Mesothelial cell of epicardium (in vitro differentiated cells): ENCODE measurements around the gene CGB2. TPM values are rescaled to one million over a fixed set of nuclear protein-coding genes. Genes with fewer than 3 reads are reported as not detected.
"Not testable (repeated sequence)": the region's sequence is repeated elsewhere in the genome, so short reads cannot be mapped to it uniquely, and the experiment has no call there.

Experiments used
- DNase-seq, 2 experiments: peaks; one replicate each; pipeline ENCODE4 v3.0.0; 2021; ENCODE audit warnings: low spot score in 2 of 2; ENCODE audit not compliant: unreplicated experiment in 2 of 2
- H3K27ac Mint-ChIP-seq: 2 replicates; pipeline ENCODE4 v1.8.0; 2021; ENCODE audit warnings: mixed read lengths
- H3K27me3 Mint-ChIP-seq: 2 replicates; pipeline ENCODE4 v1.8.0; 2021; ENCODE audit warnings: low read depth, mixed read lengths
- H3K36me3 Mint-ChIP-seq: 2 replicates; pipeline ENCODE4 v1.8.0; 2021; ENCODE audit warnings: mixed read lengths
- H3K4me1 Mint-ChIP-seq: 2 replicates; pipeline ENCODE4 v1.8.0; 2021; ENCODE audit warnings: mixed read lengths
- H3K4me3 Mint-ChIP-seq: 2 replicates; pipeline ENCODE4 v1.8.0; 2021; ENCODE audit warnings: mild to moderate bottlenecking, moderate library complexity, mixed read lengths
- H3K9me3 Mint-ChIP-seq: 2 replicates; pipeline ENCODE4 v1.8.0; 2021; ENCODE audit warnings: mixed read lengths
- total RNA-seq: library from RNA; stranded (reverse); gene quantifications from 3 replicates; pipeline ENCODE4 v1.2.1, GENCODE V29; 2021
- TF ChIP-seq, protein P1 (sequence below): fragments of 200-600 bp; sonication (generic); IDR thresholded peaks from one replicate; pipeline ENCODE4 v1.5.0; 2021; ENCODE audit warnings: antibody characterized with exemption; ENCODE audit not compliant: unreplicated experiment

Gene CGB2
- total RNA-seq, 1 donor from 2014 or later: 4.7 TPM

DNA sequence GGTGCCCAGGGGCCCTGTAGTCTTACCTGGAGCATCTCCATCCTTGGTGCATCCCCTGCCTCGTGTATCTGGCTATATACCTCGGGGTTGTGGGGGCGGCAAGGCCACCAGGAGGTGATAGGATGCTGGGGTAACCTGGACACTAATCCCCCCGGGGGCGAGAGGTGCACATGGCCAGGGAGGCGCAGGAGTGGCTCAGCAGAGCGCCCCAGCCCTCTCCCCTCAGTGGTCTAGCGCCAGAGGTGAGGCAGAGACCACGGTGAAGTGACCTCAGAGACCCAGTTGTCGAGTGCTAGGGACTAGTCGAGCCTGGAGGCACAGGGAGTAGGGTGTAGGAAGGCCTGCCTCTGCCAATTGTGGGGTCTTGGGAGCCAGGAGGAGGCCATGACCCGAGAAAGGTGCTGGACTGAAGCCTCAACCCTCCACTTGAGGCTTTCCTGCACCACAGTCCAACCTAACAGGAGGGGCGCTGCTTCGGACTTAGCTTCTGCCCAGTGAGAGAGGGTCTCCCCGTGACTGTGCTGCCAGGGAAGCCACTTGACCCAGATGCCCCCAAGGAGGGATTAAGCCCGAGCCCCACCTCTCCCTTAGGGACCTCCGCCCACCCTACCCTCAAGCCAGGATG is 14.5 kb upstream of the CGB2 start, which contains the start of gene LHB:
Gene LHB, minus strand, starts transcription at position 51 of the 625 bp plus-strand sequence. Its CDS starts 10 bp downstream, at position 41.
- H3K9me3 Mint-ChIP-seq: no peaks in the 10 kb centered on the region
- peak within 1 kb of the TSS; percentile 48 for H3K4me3 Mint-ChIP-seq
- TF ChIP-seq, protein P1, sequence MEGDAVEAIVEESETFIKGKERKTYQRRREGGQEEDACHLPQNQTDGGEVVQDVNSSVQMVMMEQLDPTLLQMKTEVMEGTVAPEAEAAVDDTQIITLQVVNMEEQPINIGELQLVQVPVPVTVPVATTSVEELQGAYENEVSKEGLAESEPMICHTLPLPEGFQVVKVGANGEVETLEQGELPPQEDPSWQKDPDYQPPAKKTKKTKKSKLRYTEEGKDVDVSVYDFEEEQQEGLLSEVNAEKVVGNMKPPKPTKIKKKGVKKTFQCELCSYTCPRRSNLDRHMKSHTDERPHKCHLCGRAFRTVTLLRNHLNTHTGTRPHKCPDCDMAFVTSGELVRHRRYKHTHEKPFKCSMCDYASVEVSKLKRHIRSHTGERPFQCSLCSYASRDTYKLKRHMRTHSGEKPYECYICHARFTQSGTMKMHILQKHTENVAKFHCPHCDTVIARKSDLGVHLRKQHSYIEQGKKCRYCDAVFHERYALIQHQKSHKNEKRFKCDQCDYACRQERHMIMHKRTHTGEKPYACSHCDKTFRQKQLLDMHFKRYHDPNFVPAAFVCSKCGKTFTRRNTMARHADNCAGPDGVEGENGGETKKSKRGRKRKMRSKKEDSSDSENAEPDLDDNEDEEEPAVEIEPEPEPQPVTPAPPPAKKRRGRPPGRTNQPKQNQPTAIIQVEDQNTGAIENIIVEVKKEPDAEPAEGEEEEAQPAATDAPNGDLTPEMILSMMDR: no peak
- no peak within 1 kb of the TSS for H3K27ac Mint-ChIP-seq
- H3K36me3 Mint-ChIP-seq: peaks cover 15% of the 10 kb centered on the region
- no peak for DNase-seq
- H3K27me3 Mint-ChIP-seq: peaks cover 38% of the 10 kb centered on the region
- peaks cover 6% of the 10 kb centered on the region for H3K4me1 Mint-ChIP-seq

- TF ChIP-seq, protein P1: no peak
- H3K9me3 Mint-ChIP-seq: no peaks in the 10 kb centered on the region
- peaks cover 41% of the 10 kb centered on the region for H3K27me3 Mint-ChIP-seq
- H3K4me1 Mint-ChIP-seq: peaks cover 6% of the 10 kb centered on the region
- H3K27ac Mint-ChIP-seq: no peak overlapping the region
- peak; percentile 39 to 70 for DNase-seq
- H3K4me3 Mint-ChIP-seq: peak overlapping the region; percentile 48
- H3K36me3 Mint-ChIP-seq: peaks cover 15% of the 10 kb centered on the region
Measured at GRCh38 chr19:49017666-49018351, 13.9 kb upstream of the CGB2 start.

DNA sequence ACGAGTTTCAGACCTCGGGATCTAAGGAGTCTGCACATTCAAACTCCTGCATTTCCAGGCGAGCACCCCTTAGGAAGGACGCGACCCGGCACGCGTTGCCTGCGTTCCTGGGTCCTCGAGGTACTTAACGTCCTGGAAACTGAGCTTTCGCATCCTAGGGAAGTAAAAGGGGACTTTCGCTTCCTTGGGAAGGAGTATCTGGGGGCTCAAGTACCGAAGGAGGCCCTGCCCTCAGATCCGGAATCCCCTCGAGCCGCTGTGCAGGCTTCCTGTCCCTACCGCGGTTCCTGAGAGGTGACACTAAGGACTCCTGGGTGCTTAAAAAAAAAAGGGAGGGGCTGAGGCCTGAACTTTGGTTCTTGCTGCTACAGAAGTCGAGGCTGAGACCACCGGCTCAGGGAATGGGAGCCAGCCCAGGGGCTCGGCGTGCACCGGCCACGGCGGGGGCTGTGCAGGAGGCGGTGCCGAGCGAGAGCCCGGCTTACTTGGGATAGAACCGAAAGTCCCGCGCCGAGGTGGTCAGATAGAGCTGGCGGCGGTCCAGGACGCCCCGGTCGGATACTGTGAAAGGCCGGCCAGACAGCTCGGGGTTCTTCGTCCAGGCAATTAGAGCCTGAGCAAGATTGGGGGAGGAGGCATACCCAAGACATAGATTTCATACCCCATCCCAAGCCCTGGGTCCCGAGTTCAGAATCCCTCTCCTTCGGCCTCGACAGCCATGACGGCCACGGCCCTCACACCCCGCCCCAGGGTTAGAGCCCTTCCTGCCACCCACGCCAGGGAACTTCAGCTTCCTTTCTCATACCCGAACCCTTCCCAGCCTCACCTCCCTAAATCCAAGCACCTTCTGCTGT is 13.1 kb upstream of the CGB2 start:
- H3K9me3 Mint-ChIP-seq, H3K27ac Mint-ChIP-seq, DNase-seq, H3K4me1 Mint-ChIP-seq: not testable (repeated sequence)
- Mint-ChIP-seq H3K27me3 (peaks cover 41% of the 10 kb centered on the region), H3K4me3 (peak overlapping the region; percentile 48), H3K36me3 (peaks cover 13% of the 10 kb centered on the region)

GRCh38 chr19:49019242-49019932 is 12.3 kb upstream of the CGB2 start:
- H3K4me3 Mint-ChIP-seq: peak overlapping the region; percentile 13
- DNase-seq: no peak

DNA sequence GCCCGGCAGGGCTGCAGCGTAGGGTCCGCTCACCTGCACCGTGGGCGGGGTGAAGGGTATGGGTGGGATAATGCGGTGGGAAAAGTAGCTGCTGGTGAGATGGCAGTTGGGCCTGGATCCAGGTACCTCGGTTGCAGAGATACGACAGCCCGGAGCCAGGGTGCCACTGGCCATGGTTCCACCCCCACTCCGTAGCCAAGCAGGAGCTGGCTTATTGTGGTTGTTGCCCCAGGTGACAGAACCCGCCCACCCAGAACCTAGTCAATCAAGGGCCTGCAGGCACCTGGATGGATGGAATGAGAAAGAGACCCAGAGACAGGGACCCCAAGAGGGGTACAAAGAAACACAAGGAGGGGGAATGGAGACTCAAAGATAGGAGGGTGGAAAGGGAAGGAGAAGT is 11.3 kb upstream of the CGB2 start:
- H3K4me3 Mint-ChIP-seq: no peak overlapping the region
- peaks cover 6% of the 10 kb centered on the region for H3K4me1 Mint-ChIP-seq
- TF ChIP-seq, protein P1: no peak
- peaks cover 6% of the 10 kb centered on the region for H3K36me3 Mint-ChIP-seq
- peaks cover 41% of the 10 kb centered on the region for H3K27me3 Mint-ChIP-seq
- no peak for DNase-seq
- no peak overlapping the region for H3K27ac Mint-ChIP-seq
- no peaks in the 10 kb centered on the region for H3K9me3 Mint-ChIP-seq

More at GRCh38 chr19:49019242-49019932, 12.3 kb upstream of the CGB2 start:
- H3K27me3 Mint-ChIP-seq: peaks cover 41% of the 10 kb centered on the region
- no peaks in the 10 kb centered on the region for H3K9me3 Mint-ChIP-seq
- TF ChIP-seq, protein P1: peak; percentile 14
- no peak overlapping the region for H3K27ac Mint-ChIP-seq
- peaks cover 6% of the 10 kb centered on the region for H3K4me1 Mint-ChIP-seq
- peaks cover 7% of the 10 kb centered on the region for H3K36me3 Mint-ChIP-seq
